ENCODE results near the gene SPTBN5. TPM values are rescaled to one million over a fixed set of nuclear protein-coding genes. Genes with fewer than 3 reads are reported as not detected.

The SPTBN5 gene
- total and polyA plus RNA-seq, 12 donors = under 0.01 to 6.8 (median 0.55) TPM

DNA sequence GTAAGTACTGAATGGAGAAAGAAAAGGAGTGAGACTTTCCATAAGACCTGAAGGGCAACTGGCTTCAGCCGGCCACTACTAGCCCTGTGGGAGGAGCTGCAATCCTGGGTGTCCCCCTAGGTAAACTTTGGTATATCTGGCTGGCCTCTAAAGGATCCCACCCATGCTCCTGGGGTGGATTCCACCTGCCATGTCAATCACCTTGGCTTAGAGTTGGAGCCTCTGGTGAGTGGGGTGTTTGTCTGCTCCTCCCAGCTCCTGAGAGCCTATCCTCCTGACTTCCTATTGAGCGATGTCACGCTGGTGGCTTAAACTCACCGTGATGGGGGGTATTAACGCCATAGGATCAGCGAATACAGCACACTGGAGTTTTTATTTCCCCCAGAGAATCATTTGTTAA is 2.6 kb downstream of the SPTBN5 start:
- no peak for DNase-seq
- H3K4me3 ChIP-seq = no peak overlapping the region

GRCh38 chr15:41890050-41890690 is 3.7 kb downstream of the SPTBN5 start:
- Histone ChIP-seq H3K36me3 (replicated peaks in 1 of 2) (no peaks in the 10 kb centered on the region), H3K27ac (no peak overlapping the region), H3K4me1 (replicated peaks in 1 of 2) (peaks cover 12 to 17% of the 10 kb centered on the region in 2 donors), H3K27me3 (no peaks in the 10 kb centered on the region), H3K9me3 (replicated peaks in 1 of 3) (no peaks in the 10 kb centered on the region), H3K4me3 (no peak overlapping the region)
- WGBS, 4 donors = 84 to 95% (median 94%) methylated on average over 6 of the region's 6 CpGs
- no peak for DNase-seq
- no peak for TF ChIP-seq POLR2A (IDR thresholded peaks at IDR 0.05)
- TF ChIP-seq CTCF (IDR thresholded peaks at IDR 0.05) = no peak
- intact Hi-C loops (cut with DNase I) = loop anchor here in 1 of 2 donors (5.0 kb wide), 1 partner anchor 58 kb away; no protein-coding TSS in a partner anchor

More for the DNA sequence above, 2.6 kb downstream of the SPTBN5 start:
- Histone ChIP-seq H3K27me3 (no peaks in the 10 kb centered on the region), H3K36me3 (replicated peaks in 1 of 2) (no peaks in the 10 kb centered on the region), H3K4me1 (replicated peaks in 1 of 2) (peaks cover 12 to 18% of the 10 kb centered on the region in 2 donors), H3K9me3 (replicated peaks in 1 of 3) (no peaks in the 10 kb centered on the region), H3K27ac (no peak overlapping the region)
- 92 to 97% (median 93%) methylated on average over 5 to 6 of the region's 6 CpGs for WGBS, 4 donors
- TF ChIP-seq CTCF (IDR thresholded peaks at IDR 0.05) (no peak), POLR2A (IDR thresholded peaks at IDR 0.05) (no peak)
- intact Hi-C loops (cut with DNase I) = loop anchor here in 1 of 2 donors (5.0 kb wide), 1 partner anchor 59 kb away; no protein-coding TSS in a partner anchor

DNA sequence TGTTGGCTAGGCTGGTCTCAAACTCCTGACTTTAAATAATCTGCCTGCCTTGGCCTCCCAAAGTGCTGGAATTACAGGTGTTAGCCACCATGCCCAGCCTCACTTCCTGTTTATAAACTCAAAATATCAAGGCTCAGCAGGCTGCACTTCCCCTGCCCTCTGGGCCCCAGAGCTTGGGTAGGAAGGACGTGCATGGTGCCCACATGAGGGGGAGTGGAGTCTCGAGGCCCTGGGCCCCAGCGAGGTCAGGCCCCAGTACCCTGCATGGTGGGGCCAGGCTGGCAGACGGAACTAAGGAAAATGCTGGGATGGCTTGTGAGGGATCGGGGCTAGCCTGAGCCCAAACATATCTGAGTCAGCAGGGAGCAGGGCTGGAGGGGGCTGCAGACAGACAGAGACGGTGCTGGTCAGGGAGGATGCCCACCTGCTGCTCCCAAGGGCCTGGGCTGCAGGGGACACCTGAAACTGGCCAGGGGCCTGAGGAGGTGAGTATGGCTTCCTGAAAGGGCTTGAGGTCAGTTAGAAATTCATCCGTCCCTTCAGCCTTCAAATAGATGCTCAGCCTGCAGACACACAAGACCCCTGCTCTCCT is 5.1 kb downstream of the SPTBN5 start:
- no peak for DNase-seq
- no peak overlapping the region for H3K27ac ChIP-seq
- peaks cover 0 to 3% of the 10 kb centered on the region in 2 donors for H3K4me1 ChIP-seq (replicated peaks in 1 of 2)
- no peak for TF ChIP-seq CTCF (IDR thresholded peaks at IDR 0.05)
- TF ChIP-seq POLR2A (IDR thresholded peaks at IDR 0.05) = no peak
- H3K9me3 ChIP-seq (replicated peaks in 1 of 3) = no peaks in the 10 kb centered on the region
- intact Hi-C loops (cut with DNase I) = no loop called here
- H3K4me3 ChIP-seq = no peak overlapping the region
- 77 to 92% (median 85%) methylated on average over 4 to 7 of the region's 7 CpGs for WGBS, 4 donors
- no peaks in the 10 kb centered on the region for H3K36me3 ChIP-seq (replicated peaks in 1 of 2)
- H3K27me3 ChIP-seq = no peaks in the 10 kb centered on the region

DNA sequence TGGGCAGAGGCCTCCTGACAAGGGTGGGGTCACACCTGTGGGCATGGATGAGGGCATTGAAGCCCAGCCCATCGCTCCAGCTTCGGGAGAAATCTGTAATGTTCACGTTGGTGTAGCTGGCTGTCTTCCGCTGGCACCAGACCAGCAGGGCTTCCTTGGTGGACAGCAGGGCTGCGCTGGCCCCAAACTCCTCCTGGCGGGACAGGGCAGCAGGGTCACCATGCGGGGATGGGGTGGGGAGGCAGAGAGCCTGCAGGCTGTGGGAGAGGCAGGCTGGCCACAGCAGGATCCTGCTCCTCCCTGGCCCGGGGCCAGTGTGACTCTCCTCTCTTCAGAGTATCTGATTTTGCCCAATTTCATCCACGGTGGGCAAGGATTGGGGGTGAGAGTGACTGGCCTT is 6.0 kb downstream of the SPTBN5 start:
- WGBS, 4 donors = 84 to 94% (median 89%) methylated on average over 3 to 9 of the region's 9 CpGs
- intact Hi-C loops (cut with DNase I) = no loop called here

More for the DNA sequence above, 6.0 kb downstream of the SPTBN5 start:
- peaks cover 0 to 4% of the 10 kb centered on the region in 2 donors for H3K4me1 ChIP-seq (replicated peaks in 1 of 2)
- no peak overlapping the region for H3K27ac ChIP-seq
- no peaks in the 10 kb centered on the region for H3K9me3 ChIP-seq (replicated peaks in 1 of 3)
- no peaks in the 10 kb centered on the region for H3K27me3 ChIP-seq
- TF ChIP-seq POLR2A (IDR thresholded peaks at IDR 0.05) (no peak), CTCF (IDR thresholded peaks at IDR 0.05) (no peak)
- H3K36me3 ChIP-seq (replicated peaks in 1 of 2) = no peaks in the 10 kb centered on the region
- no peak for DNase-seq
- H3K4me3 ChIP-seq = no peak overlapping the region
